BE2C (cell line): Measurements from ENCODE around the gene FAM193A.

Experiments
- DNase-seq: peaks from one replicate; pipeline ENCODE4 v3.0.0-alpha.2; 2020
- H3K27me3 ChIP-seq: fragments of 250-450 bp; sonication (Bioruptor Pico); 2 replicates; pipeline ENCODE4 v1.5.1; 2020; ENCODE audit warnings: mild to moderate bottlenecking
- H3K36me3 ChIP-seq: fragments of 250-450 bp; sonication (Bioruptor Pico); 2 replicates; pipeline ENCODE4 v1.5.1; 2020; ENCODE audit warnings: mild to moderate bottlenecking
- H3K4me1 ChIP-seq: fragments of 250-450 bp; sonication (Bioruptor Pico); 2 replicates; pipeline ENCODE4 v1.5.1; 2020
- H3K4me3 ChIP-seq: 2 replicates; pipeline ENCODE4 v1.5.1; 2011; ENCODE audit warnings: low read depth, low read length
- H3K9me3 ChIP-seq: fragments of 250-450 bp; sonication (Bioruptor Pico); 2 replicates; pipeline ENCODE4 v1.5.1; 2020
- CTCF ChIP-seq: IDR thresholded peaks from 2 replicates; pipeline ENCODE4 v1.5.1; 2012; ENCODE audit warnings: mild to moderate bottlenecking, low read depth, low read length

FAM193A gene

GRCh38 chr4:2742081-2742822 is 205.8 kb downstream of the FAM193A start:
- peaks cover 18% of the 10 kb centered on the region for H3K4me1 ChIP-seq
- H3K9me3 ChIP-seq, result no peaks in the 10 kb centered on the region
- H3K4me3 ChIP-seq, result no peak overlapping the region
- no peak for DNase-seq
- no peaks in the 10 kb centered on the region for H3K27me3 ChIP-seq
- no peak for TF ChIP-seq CTCF
- H3K36me3 ChIP-seq, result peaks cover 43% of the 10 kb centered on the region

GRCh38 chr4:2742823-2743517 is 206.5 kb downstream of the FAM193A start:
- peaks cover 23% of the 10 kb centered on the region for H3K4me1 ChIP-seq
- no peak for DNase-seq
- no peak for TF ChIP-seq CTCF
- no peaks in the 10 kb centered on the region for H3K9me3 ChIP-seq
- H3K4me3 ChIP-seq, result no peak overlapping the region
- peaks cover 48% of the 10 kb centered on the region for H3K36me3 ChIP-seq
- H3K27me3 ChIP-seq, result no peaks in the 10 kb centered on the region

GRCh38 chr4:2743518-2744445 is 207.3 kb downstream of the FAM193A start:
- Histone ChIP-seq H3K4me1 (peaks cover 23% of the 10 kb centered on the region), H3K27me3 (no peaks in the 10 kb centered on the region), H3K4me3 (no peak overlapping the region), H3K9me3 (no peaks in the 10 kb centered on the region), H3K36me3 (peaks cover 48% of the 10 kb centered on the region)
- DNase-seq, result no peak
- no peak for TF ChIP-seq CTCF

GRCh38 chr4:2744576-2745270 is 208.3 kb downstream of the FAM193A start:
- Histone ChIP-seq H3K4me1 (peaks cover 23% of the 10 kb centered on the region), H3K36me3 (peaks cover 48% of the 10 kb centered on the region), H3K9me3 (no peaks in the 10 kb centered on the region), H3K4me3 (no peak overlapping the region), H3K27me3 (no peaks in the 10 kb centered on the region)
- no peak for DNase-seq
- TF ChIP-seq CTCF, result no peak

- no peak overlapping the region for H3K4me3 ChIP-seq
- no peaks in the 10 kb centered on the region for H3K9me3 ChIP-seq
- peaks cover 48% of the 10 kb centered on the region for H3K36me3 ChIP-seq
- peaks cover 23% of the 10 kb centered on the region for H3K4me1 ChIP-seq
- H3K27me3 ChIP-seq, result no peaks in the 10 kb centered on the region
- no peak for TF ChIP-seq CTCF
- no peak for DNase-seq
Measured at GRCh38 chr4:2745516-2745915, 209.1 kb downstream of the FAM193A start.
